Right lobe of liver (tissue), 4 donors: Measurements from ENCODE around the gene JKAMP.

ENCODE experiments used
- CTCF ChIP-seq, 4 donors: fragments of 200-600 bp in 3 of 4; fragments of 450-650 bp in 1 of 4; IDR thresholded peaks; one replicate each; pipeline versions ENCODE4 v1.5.1 to v1.8.0; 2016 to 2022; ENCODE audit warnings: antibody characterized with exemption in 4 of 4, mild to moderate bottlenecking in 2 of 4
- POLR2A ChIP-seq: fragments of 450-650 bp; IDR thresholded peaks from one replicate; pipeline ENCODE4 v1.6.1; 2017; ENCODE audit warnings: antibody characterized with exemption, mild to moderate bottlenecking
- donor health status: DM: no; HTN: no; CAD: no.
- donor health status: DM: no; HTN: no; CAD: no.
- donor health status: DM: no; HTN: yes; CAD: no.

- no peak for TF ChIP-seq CTCF (IDR thresholded peaks at IDR 0.05)
- TF ChIP-seq POLR2A: no peak
Observed at GRCh38 chr14:59483363-59483762, 954 bp upstream of the JKAMP start.
